H1 (cell line): Measurements from ENCODE around the gene CYP2A13. TPM values are rescaled to one million over a fixed set of nuclear protein-coding genes. Genes with fewer than 3 reads are reported as not detected.

Experiments
- CTCF ChIA-PET: fragments of 300-600 bp; sonication (Branson Sonifier 250); formaldehyde crosslinking; loops from one replicate; lab custom pipeline; 2021; ENCODE audit not compliant: partially characterized antibody; lab: Charles Lee
- POLR2A ChIA-PET: fragments of 300-600 bp; sonication (Branson Sonifier 250); formaldehyde crosslinking; loops from one replicate; lab custom pipeline; 2021; ENCODE audit warnings: inconsistent platforms; ENCODE audit not compliant: partially characterized antibody; lab: Charles Lee
- DNase-seq, 2 experiments: peaks; one replicate each; pipeline versions ENCODE4 v3.0.0 to v3.0.0-alpha.2; 2010 to 2022; ENCODE audit warnings: low spot score in 2 of 2, low read depth in 1 of 2, mixed read lengths in 1 of 2
- FAIRE-seq: peaks from 2 replicates; lab custom pipeline; 2011; peaks lifted over from hg19 to GRCh38; lab: Jason Lieb, UNC
- H2AFZ ChIP-seq: 2 replicates; pipeline ENCODE4 v1.8.1; 2012; ENCODE audit warnings: low read length, inconsistent platforms
- H2AK5ac ChIP-seq: 2 replicates; pipeline ENCODE4 v1.6.1; 2013; ENCODE audit warnings: low read depth, low read length
- H2BK120ac ChIP-seq: replicated peaks from 2 replicates; pipeline ENCODE3; 2013; ENCODE audit warnings: low read depth, low read length, inconsistent platforms
- H2BK12ac ChIP-seq: 2 replicates; pipeline ENCODE4 v1.6.1; 2013; ENCODE audit warnings: low read depth, low read length
- H2BK15ac ChIP-seq: 2 replicates; pipeline ENCODE4 v1.6.1; 2013; ENCODE audit warnings: low read length
- H2BK20ac ChIP-seq: 2 replicates; pipeline ENCODE4 v1.6.1; 2013; ENCODE audit warnings: low read length
- H2BK5ac ChIP-seq: 2 replicates; pipeline ENCODE4 v1.6.1; 2013; ENCODE audit warnings: low read depth, low read length
- H3K14ac ChIP-seq: 2 replicates; pipeline ENCODE4 v1.6.1; 2013; ENCODE audit warnings: inconsistent platforms; ENCODE audit not compliant: insufficient read length
- H3K18ac ChIP-seq: 2 replicates; pipeline ENCODE4 v1.6.1; 2013; ENCODE audit warnings: low read length; ENCODE audit errors: extremely low read depth
- H3K23ac ChIP-seq: 2 replicates; pipeline ENCODE4 v1.6.1; 2013; ENCODE audit warnings: inconsistent platforms; ENCODE audit not compliant: insufficient read length
- H3K23me2 ChIP-seq: 2 replicates; pipeline ENCODE4 v1.6.1; 2013; ENCODE audit warnings: low read depth, low read length
- H3K27ac ChIP-seq: 2 replicates; pipeline ENCODE4 v1.6.1; 2011; ENCODE audit warnings: low read depth, low read length, inconsistent platforms
- H3K27me3 ChIP-seq, 4 experiments: replicated peaks in 1 of 4; 1 replicate in 1 of 4; 2 replicates in 3 of 4; pipeline versions ENCODE4 v1.6.1 to v1.8.1; 2011 to 2013; ENCODE audit warnings: low read length in 3 of 4, mild to moderate bottlenecking in 3 of 4, inconsistent platforms in 2 of 4, mixed read lengths in 2 of 4, moderate library complexity in 1 of 4; ENCODE audit not compliant: control insufficient read depth in 3 of 4, insufficient read depth in 3 of 4; ENCODE audit errors: extremely low read depth in 1 of 4
- H3K36me3 ChIP-seq, 4 experiments: 2 replicates each; pipeline versions ENCODE4 v1.6.1 to v1.8.1; 2011 to 2013; ENCODE audit warnings: mild to moderate bottlenecking in 4 of 4, low read length in 3 of 4, moderate library complexity in 2 of 4, control low read depth in 1 of 4, inconsistent platforms in 1 of 4; ENCODE audit not compliant: insufficient read depth in 4 of 4, control insufficient read depth in 2 of 4
- H3K4ac ChIP-seq: replicated peaks from 2 replicates; pipeline ENCODE3; 2013; ENCODE audit warnings: low read length, low read depth, mixed read lengths, inconsistent platforms; ENCODE audit not compliant: insufficient read length
- H3K4me1 ChIP-seq, 4 experiments: replicated peaks in 1 of 4; 1 replicate in 1 of 4; 2 replicates in 3 of 4; pipeline versions ENCODE4 v1.6.1 to v1.8.1; 2011 to 2013; ENCODE audit warnings: low read length in 3 of 4, inconsistent platforms in 2 of 4, mixed read lengths in 1 of 4; ENCODE audit not compliant: insufficient read depth in 4 of 4, control insufficient read depth in 3 of 4
- H3K4me2 ChIP-seq, 2 experiments: 2 replicates each; pipeline versions ENCODE4 v1.6.1 to v1.8.1; 2011 to 2013; ENCODE audit warnings: low read depth in 2 of 2, low read length in 2 of 2, control low read depth in 1 of 2, inconsistent platforms in 1 of 2, mild to moderate bottlenecking in 1 of 2; ENCODE audit not compliant: insufficient read depth in 1 of 2
- H3K4me3 ChIP-seq, 4 experiments: fragments of 200-600, 300-600 bp in 1 of 4; sonication (generic), shearing (Covaris generic), sonication (Bioruptor Twin) in 1 of 4; 2 replicates each; pipeline versions ENCODE4 v1.5.1 to v1.8.1; 2011 to 2016; ENCODE audit warnings: low read length in 4 of 4, low read depth in 3 of 4, control low read depth in 2 of 4, inconsistent platforms in 2 of 4, mild to moderate bottlenecking in 2 of 4, mixed read lengths in 1 of 4, moderate library complexity in 1 of 4; ENCODE audit not compliant: insufficient read depth in 2 of 4; ENCODE audit errors: extremely low read depth in 1 of 4
- H3K56ac ChIP-seq: replicated peaks from 2 replicates; pipeline ENCODE3; 2013; ENCODE audit warnings: low read depth, mild to moderate bottlenecking, mixed read lengths, low read length, inconsistent platforms; ENCODE audit not compliant: insufficient read length
- H3K79me1 ChIP-seq: 2 replicates; pipeline ENCODE4 v1.6.1; 2013; ENCODE audit warnings: low read depth, low read length, control low read depth
- H3K79me2 ChIP-seq, 2 experiments: 2 replicates each; pipeline versions ENCODE4 v1.6.1 to v1.8.1; 2012 to 2013; ENCODE audit warnings: low read length in 2 of 2, mild to moderate bottlenecking in 2 of 2, inconsistent platforms in 1 of 2; ENCODE audit not compliant: insufficient read depth in 2 of 2, control insufficient read depth in 1 of 2
- H3K9ac ChIP-seq, 4 experiments: replicated peaks in 1 of 4; 1 replicate in 1 of 4; 2 replicates in 3 of 4; pipeline versions ENCODE4 v1.6.1 to v1.8.1; 2011 to 2013; ENCODE audit warnings: low read depth in 3 of 4, low read length in 3 of 4, control low read depth in 2 of 4, mild to moderate bottlenecking in 2 of 4, moderate library complexity in 2 of 4, inconsistent platforms in 1 of 4; ENCODE audit errors: extremely low read depth in 1 of 4
- H3K9me3 ChIP-seq, 2 experiments: 2 replicates each; pipeline versions ENCODE4 v1.6.1 to v1.8.1; 2012 to 2013; ENCODE audit warnings: mild to moderate bottlenecking in 2 of 2, moderate library complexity in 2 of 2, control low read depth in 1 of 2, inconsistent platforms in 1 of 2, low read depth in 1 of 2, low read length in 1 of 2, mixed read lengths in 1 of 2; ENCODE audit not compliant: insufficient read depth in 2 of 2
- H4K20me1 ChIP-seq, 2 experiments: replicated peaks in 1 of 2; 2 replicates each; pipeline versions ENCODE3 to v1.8.1; 2011 to 2013; ENCODE audit warnings: inconsistent platforms in 2 of 2, low read length in 2 of 2, mild to moderate bottlenecking in 1 of 2; ENCODE audit not compliant: insufficient read depth in 2 of 2, control insufficient read depth in 1 of 2
- H4K5ac ChIP-seq: 2 replicates; pipeline ENCODE4 v1.6.1; 2013; ENCODE audit warnings: low read length, low read depth, mixed read lengths, inconsistent platforms; ENCODE audit not compliant: insufficient read length
- H4K8ac ChIP-seq: 2 replicates; pipeline ENCODE4 v1.8.0; 2013; ENCODE audit warnings: mild to moderate bottlenecking, moderate library complexity, low read length, inconsistent platforms; ENCODE audit not compliant: insufficient read depth; ENCODE audit errors: extremely low read depth
- H4K91ac ChIP-seq: replicated peaks from 2 replicates; pipeline ENCODE3; 2013; ENCODE audit warnings: low read length, mixed read lengths, inconsistent platforms; ENCODE audit not compliant: insufficient read length
- JUN ChIP-seq: IDR thresholded peaks from 2 replicates; pipeline ENCODE4 v1.6.1; 2011; ENCODE audit warnings: low read depth, mild to moderate bottlenecking, improper control_type of control experiment, low read length
- KDM5A ChIP-seq: fragments of 200-600 bp; IDR thresholded peaks from 2 replicates; pipeline ENCODE4 v1.7.1; 2012; ENCODE audit warnings: mild to moderate bottlenecking, low read length, inconsistent platforms, mixed read lengths
- RFX5 ChIP-seq: IDR thresholded peaks from 2 replicates; pipeline ENCODE4 v1.6.1; 2011; ENCODE audit warnings: low read depth, low read length, improper control_type of control experiment, borderline replicate concordance
- SUZ12 ChIP-seq: fragments of 200-600 bp; sonication (generic); IDR thresholded peaks from 2 replicates; pipeline ENCODE4 v1.6.1; 2012; ENCODE audit warnings: mild to moderate bottlenecking, inconsistent platforms, low read length, moderate library complexity, mixed read lengths
- WGBS, 2 experiments: shearing (Covaris generic) in 1 of 2; methylation state at CpG; one replicate each; pipeline versions ENCODE4 v1.1.6 to v1.1.7; 2013 to 2015; ENCODE audit warnings: low lambda C conversion rate in 2 of 2, mixed read lengths in 2 of 2, inconsistent platforms in 1 of 2, low coverage in 1 of 2, missing lambda C conversion rate in 1 of 2; ENCODE audit not compliant: insufficient replicate concordance in 2 of 2, insufficient coverage in 1 of 2, insufficient read length in 1 of 2; ENCODE audit errors: extremely low coverage in 1 of 2, missing lambda C conversion rate in 1 of 2; 5-methylcytosine and 5-hydroxymethylcytosine counted together
- polyA plus RNA-seq, 7 experiments: library from polyadenylated mRNA; depleted of rRNA in 3 of 7; stranded (reverse) in 5 of 7; unstranded in 2 of 7; fragments of >200 nt in 5 of 7; fragments of 200-250 nt in 2 of 7; gene quantifications; 1 replicate in 5 of 7; 2 replicates in 1 of 7; 4 replicates in 1 of 7; pipeline versions ENCODE4 v1.2.1 to v1.2.3, GENCODE V29; 2011 to 2013; ENCODE audit warnings: missing spikeins in 2 of 7, mixed read lengths in 2 of 7
- total RNA-seq: library from RNA; stranded (reverse); fragmentation: NEBNext Ultra II Directional; extraction: Animal tissue kit (Norgen Biotek cat#: 25700); gene quantifications from 2 replicates; pipeline ENCODE4 v1.2.1, GENCODE V29; 2021

The CYP2A13 gene
- total and polyA plus RNA-seq, 2 of the 8 experiments (the other 6 are each of a cell fraction or from before 2014, with no cell fraction given) = 0.60 to 0.63 TPM

DNA sequence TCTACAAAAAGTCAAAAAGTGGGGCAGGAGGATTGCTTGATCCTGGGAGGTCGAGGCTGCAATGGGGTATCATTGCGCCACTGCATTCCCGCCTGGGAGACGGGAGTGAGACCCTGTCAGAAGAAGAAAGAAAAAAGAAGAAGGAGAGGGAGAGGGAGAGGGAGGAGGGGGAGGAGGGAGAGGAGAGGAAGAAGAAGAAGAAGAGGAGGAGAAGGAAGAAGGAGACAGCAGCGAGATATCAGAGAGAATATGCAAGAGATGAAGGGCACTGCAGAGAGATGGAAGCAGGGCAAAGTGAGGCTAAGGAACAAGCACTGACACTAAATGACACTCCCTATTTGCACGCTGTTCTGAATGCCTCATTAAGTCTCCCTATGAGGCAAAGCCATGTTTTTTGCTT lies 40.4 kb downstream of the CYP2A13 start:
- no peak for DNase-seq
- H2AK5ac ChIP-seq = no peak overlapping the region
- no peak for TF ChIP-seq JUN
- no peak for TF ChIP-seq RFX5
- no peak for TF ChIP-seq KDM5A
- no peak for TF ChIP-seq SUZ12
- TF ChIP-seq, all 59 proteins: peak for 0
- Histone ChIP-seq H2BK15ac (no peak overlapping the region), H3K56ac (no peak overlapping the region), H2BK12ac (0 out of 2 replicates have a peak overlapping the region, but pooled peaks have one; percentile 55), H2BK5ac (no peak overlapping the region), H3K27me3 (peaks cover 0 to 4% (median 0%) of the 10 kb centered on the region in 4 experiments; a peak in 1 of 7 replicates), H4K20me1 (no peaks in the 10 kb centered on the region), H3K4ac (no peak overlapping the region), H3K4me3 (no peak overlapping the region), H4K8ac (no peak overlapping the region; the same call in 1 of the 2 replicates), H4K5ac (no peak overlapping the region), H4K91ac (no peak overlapping the region), H3K14ac (no peak overlapping the region), H3K23ac (no peak overlapping the region), H2BK120ac (no peak overlapping the region), H3K4me1 (peaks cover 0 to 6% (median 4%) of the 10 kb centered on the region in 4 experiments; a peak in 3 of 7 replicates), H3K23me2 (peaks cover 2% of the 10 kb centered on the region; the same call in 1 of the 2 replicates), H2BK20ac (0 out of 2 replicates have a peak overlapping the region, but pooled peaks have one; percentile 23), H3K79me1 (no peaks in the 10 kb centered on the region), H3K9ac (no peak overlapping the region), H3K9me3 (no peaks in the 10 kb centered on the region), H3K18ac (no peak overlapping the region), H3K27ac (no peak overlapping the region), H3K36me3 (no peaks in the 10 kb centered on the region), H3K4me2 (no peak overlapping the region; a peak in 1 of 4 replicates), H3K79me2 (no peaks in the 10 kb centered on the region), H2AFZ (no peak overlapping the region)
- FAIRE-seq = no peak
- POLR2A ChIA-PET = no interaction called here
- CTCF ChIA-PET = interaction anchor here (0.6 kb wide), 1 partner anchor 131 kb away, joined by 3 read pairs; no protein-coding TSS in a partner anchor
- 59% methylated on average over 6 of the region's 6 CpGs; no CpG with 5 or more reads in 1 of the 2 experiments for WGBS, 2 experiments
